SH-SY5Y (cell line): ENCODE data around the gene TNNI2.

Experiments used
- GATA2 ChIP-seq: IDR thresholded peaks from 2 replicates; pipeline ENCODE4 v1.6.1; 2011; ENCODE audit warnings: mild to moderate bottlenecking, low read depth, low read length
- GATA3 ChIP-seq: IDR thresholded peaks from 2 replicates; pipeline ENCODE4 v1.6.1; 2011; ENCODE audit warnings: low read depth, mild to moderate bottlenecking, low read length, moderate library complexity

DNA sequence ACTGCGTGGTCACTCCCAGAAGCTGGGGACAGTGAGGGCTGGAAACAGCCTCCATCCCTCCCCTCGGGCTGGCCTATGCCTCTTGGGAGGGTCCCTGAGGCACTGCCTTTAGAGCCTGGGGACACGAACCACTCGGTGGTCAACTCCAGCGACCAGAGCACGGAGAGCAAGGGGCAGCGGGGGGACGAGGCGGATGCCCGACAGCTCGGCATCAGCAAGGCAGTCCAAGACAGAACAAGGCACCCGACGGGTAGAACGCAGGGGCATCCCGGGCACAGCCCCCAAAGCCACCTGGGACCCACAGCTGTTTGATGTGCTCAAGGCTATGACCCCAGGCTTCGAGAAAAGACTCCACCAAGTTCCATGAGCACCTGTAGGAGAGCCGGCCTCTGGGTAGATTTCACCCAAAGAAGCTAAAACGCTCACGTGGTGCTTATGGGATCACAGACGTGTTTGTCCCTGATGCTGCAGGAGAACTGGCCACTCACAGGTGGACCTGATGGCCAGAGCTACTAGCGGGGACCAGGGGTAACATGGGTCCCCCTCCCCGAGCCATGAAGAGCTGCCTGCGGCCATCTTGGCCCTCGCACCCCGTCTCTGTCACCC is 13.6 kb downstream of the TNNI2 start:
- TF ChIP-seq GATA2 (no peak), GATA3 (no peak)
